HG02642 (cell line): Measurements from ENCODE around the gene AKAP6.

Experiments
- ATAC-seq: cut with Tn5 transposase; IDR thresholded peaks from one replicate; pipeline ENCODE4 v1.9.1; 2021; ENCODE audit warnings: mild to moderate bottlenecking; ENCODE audit not compliant: unreplicated experiment, poor library complexity

AKAP6 gene

GRCh38 chr14:32722631-32723183 is 393.6 kb downstream of the AKAP6 start:
- no peak for ATAC-seq

GRCh38 chr14:32724867-32725471 is 395.9 kb downstream of the AKAP6 start:
- ATAC-seq = no peak

DNA sequence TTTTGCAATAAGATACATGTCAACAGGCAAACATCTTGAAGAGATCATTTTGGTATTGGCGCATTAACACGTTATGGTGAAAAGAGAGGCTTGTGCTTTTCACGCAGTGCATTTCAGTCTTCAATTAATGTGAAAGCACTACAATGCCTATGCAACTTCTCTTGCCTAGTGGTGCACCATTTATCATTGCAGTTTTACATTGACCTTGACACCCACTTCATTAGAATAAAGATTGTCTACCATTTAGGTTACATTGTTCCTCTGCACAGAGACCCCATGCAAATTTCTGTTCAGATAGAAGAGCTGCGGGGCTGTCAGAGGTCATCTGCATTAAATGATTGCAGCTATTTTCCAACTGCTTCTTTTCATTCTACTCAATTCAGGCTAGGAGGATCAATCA is 397.4 kb downstream of the AKAP6 start:
- ATAC-seq = no peak

DNA sequence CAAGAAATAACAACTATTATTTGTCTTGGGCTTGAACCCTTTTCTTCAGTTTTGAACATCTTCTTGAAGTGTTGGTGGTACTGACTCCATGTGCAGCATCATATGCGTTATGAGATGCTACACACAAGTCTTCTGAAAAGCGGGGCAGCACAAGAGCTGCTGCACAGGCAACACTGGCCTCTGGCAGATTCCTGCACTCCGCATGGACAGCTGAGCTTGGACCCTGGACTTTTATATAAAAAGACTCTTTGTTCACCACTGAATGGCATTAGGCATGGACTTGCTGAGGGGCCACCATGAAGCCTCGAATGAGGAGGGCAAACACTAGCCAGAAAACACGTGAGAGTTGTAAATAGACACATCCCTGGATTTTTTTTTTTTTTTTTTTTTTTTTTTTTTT is 398.7 kb downstream of the AKAP6 start:
- no peak for ATAC-seq

GRCh38 chr14:32728526-32728925 is 399.4 kb downstream of the AKAP6 start:
- ATAC-seq = no peak

DNA sequence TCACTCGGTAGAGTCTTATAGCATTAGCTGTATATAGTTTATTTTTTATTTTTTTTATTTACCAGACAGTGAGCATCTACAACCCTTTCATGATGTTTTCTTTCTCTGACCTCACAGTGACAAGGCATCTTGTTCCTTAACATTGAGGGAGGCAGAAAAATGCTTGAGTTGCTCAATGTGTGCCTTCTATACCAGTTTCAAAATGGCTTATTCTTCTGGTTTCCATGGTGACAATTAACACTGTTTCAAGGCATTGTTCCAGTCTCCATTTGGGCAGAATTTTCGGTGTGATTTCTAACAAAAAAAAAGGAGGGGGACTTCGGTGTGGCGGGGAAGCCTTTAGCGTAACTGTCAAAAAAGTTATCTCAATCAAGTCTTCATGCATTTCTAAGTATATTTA is 399.9 kb downstream of the AKAP6 start:
- ATAC-seq = no peak

GRCh38 chr14:32731249-32731648 is 402.2 kb downstream of the AKAP6 start:
- ATAC-seq = no peak

- no peak for ATAC-seq
Measured at GRCh38 chr14:32733015-32733414, 403.9 kb downstream of the AKAP6 start.

- no peak for ATAC-seq
Measured at GRCh38 chr14:32734261-32734660, 405.2 kb downstream of the AKAP6 start.

DNA sequence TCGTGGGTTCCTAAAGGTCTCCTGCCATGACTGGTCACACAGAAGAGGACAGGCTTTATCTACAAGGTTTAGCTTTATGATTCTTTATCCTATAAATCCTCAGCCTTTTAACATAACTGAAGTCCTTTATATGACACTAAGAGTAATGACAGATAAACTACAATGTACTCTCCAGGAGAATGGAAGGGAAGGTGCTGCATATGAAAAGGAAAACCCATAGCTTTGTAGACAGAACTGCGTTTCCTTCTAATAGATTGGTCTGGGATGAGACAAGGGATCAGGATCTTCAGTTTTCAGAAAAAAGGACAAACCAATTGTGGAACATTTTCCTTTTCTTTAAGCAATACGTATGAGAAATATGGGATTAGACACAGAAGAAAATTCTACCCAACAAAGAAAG is 408.5 kb downstream of the AKAP6 start:
- ATAC-seq = no peak

DNA sequence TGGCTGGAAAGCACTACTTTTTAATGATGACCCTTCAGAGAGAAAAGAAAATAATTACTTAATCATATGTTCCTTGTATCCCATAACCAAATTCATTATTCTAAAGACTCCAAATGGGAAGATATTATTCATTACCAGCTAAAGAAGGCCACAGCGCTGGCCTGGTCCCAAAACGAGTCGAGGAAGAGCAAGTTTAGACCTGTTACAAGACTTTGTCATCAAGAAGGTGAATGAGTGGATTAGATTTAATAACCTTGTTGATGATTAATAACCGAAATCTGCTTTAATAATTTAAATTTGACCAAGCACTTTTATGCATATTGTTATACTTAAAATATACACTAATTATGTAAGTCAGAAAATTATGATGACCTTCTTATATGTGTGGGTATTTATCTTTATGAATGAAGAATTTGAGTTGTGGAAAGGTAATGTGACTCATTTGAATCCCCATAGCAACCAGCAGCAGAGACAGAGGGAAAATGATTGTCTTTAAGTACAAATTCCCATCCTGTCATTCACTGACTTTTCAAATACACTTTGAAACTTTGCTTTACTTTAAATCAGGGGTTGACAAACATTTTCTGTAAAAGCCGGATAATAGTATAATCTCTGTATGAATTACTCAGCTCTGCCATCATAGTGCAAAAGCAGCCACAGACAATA is 409.2 kb downstream of the AKAP6 start:
- no peak for ATAC-seq

DNA sequence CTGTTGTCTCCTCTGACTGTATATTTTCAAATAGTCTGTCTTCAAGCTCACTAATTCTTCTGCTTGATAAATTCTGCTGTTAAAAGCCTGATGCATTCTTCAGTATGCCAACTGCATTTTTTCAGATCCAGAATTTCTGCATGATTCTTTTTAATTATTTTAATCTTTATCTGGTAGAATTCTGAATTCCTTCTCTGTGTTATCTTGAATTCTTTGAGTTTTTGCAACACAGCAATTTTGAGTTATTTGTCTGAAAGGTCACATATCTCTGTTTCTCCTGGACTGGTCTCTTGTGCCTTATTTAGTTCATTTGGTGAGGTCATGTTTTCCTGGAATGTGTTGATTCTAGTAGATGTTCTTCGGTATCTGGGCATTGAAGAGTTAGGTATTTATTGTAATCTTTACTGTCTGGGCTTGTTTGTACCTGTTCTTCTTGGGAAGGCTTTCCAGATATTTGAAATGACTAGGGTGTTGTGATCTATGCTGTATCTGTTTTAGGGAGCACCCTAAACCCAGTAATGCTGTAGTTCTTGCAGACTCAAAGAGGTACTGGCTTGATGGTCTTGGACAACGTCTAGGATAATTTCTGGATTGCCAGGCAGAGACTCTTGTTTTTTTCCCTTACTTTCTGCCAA is 415.8 kb downstream of the AKAP6 start:
- no peak for ATAC-seq

GRCh38 chr14:32754209-32754608 is 425.1 kb downstream of the AKAP6 start:
- ATAC-seq = no peak

DNA sequence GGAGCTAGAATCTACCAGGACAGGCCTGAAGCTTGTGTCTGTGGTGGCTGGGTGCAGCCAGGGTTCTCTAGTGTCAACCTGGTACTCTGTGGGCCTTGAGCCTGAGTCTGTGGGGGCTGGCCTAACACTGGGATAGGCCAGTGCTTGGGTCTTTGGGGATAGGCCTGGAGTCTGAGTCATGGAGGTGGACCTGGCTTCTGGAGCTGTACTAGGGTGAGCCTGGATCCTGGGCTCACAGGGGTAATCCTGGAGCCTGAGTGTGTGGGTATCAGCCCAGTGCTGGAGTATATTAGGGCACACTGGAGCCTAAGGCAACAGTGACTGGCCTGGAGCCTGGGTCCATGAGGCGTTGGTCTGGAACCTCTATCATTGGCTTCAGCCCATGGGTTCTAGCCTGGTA is 427.1 kb downstream of the AKAP6 start:
- ATAC-seq = no peak

DNA sequence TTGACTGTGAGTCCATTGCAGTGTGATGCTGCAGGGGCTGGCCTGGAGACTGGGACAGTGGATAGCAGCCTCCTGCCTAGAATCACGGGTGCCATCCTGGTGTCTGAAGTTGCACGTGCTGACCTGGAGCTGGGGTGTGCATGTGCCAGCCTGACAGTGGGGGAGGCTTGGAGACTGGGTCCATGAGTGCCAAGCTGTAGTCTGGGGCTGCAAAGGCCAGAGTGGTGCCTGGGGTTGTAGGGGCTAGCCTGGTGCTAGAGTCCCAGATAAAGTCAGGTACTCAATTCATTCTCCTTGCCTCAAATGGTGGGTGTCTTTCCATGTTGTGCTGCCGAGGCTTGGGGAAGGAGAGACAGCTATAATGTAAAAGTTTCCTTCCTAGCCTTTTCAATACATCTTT is 427.7 kb downstream of the AKAP6 start:
- no peak for ATAC-seq

- no peak for ATAC-seq
Measured at GRCh38 chr14:32757568-32757967, 428.5 kb downstream of the AKAP6 start.

GRCh38 chr14:32761381-32761968 is 432.4 kb downstream of the AKAP6 start:
- ATAC-seq = no peak

DNA sequence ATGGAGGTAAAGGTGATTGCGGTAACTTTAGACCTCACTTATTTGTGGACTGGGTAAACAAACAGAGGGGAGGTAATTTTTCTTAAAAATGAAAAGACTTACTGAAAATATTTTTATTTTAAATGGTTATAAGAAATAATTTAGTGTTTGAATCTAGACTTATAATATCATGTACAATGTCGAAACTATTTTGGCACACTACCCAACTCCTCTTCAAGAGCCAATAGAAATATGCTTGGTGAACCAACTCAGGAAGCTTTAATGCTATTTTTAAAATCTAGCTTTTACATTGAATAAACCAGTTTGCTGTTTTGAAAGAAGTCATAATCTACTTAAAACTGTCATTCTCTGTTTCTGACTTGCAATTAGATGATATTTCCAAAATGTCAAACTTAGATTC is 433.8 kb downstream of the AKAP6 start:
- no peak for ATAC-seq

DNA sequence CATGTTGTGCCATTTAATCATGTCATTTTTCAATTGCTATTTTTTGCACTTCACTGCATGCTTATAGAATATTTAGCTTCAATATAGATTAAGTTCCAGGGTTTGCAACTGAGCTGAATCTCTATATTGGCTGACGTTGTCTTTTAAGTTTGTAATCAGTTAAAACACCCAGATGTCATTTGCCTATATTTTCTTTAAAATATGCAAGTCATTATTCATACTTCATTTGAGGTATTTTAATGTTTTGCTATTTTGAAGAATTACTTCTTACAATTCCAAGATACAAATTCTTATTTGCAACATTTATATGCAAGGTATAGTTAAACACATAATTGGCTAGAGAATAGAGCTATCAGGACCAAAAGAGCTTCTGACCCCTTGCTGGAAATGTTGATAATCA is 434.6 kb downstream of the AKAP6 start:
- ATAC-seq = no peak

DNA sequence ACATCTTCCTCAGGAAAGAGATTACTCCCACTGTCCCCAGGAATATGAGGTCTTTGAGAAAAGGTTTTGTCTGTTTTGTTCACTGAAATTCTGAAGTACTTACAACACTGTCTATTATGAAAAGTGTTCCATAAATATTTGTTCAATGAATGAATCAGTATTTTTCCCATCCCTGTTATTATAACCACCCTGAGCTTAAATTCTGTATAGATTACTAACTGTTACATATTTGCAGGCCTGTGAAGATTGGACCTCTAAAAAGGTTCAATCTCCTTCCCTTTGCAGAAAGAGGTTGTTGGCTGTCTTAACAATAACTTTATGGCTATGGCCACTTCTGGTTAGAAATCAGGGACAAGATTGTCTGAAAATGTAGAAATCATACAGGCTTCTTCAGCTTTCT is 435.0 kb downstream of the AKAP6 start:
- no peak for ATAC-seq

GRCh38 chr14:32770422-32770821 is 441.3 kb downstream of the AKAP6 start:
- ATAC-seq = no peak
